ENCODE data around the gene BBX. TPM values are rescaled to one million over a fixed set of nuclear protein-coding genes. Genes with fewer than 3 reads are reported as not detected.

Gene BBX
- total RNA-seq, 1 donor, result 81.8 TPM

DNA sequence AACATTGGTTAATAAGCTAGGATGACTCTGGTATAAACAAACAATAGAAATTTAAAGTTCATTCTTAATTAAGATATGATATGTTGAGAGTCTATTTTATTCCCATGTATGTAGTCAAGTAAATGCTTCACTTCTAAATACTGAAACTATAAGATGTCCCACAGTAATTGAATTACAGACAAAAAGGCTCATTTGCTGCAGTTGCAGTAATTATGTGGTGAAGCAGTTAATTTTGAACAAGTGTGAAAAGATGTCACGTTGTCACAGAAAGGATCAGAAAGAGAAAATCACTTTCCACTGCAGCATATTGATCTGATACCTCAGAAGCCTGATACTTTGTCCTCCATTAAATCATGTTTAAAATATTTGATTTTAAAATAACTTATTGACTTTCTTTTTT is 159.8 kb downstream of the BBX start:
- TF ChIP-seq, protein P1, sequence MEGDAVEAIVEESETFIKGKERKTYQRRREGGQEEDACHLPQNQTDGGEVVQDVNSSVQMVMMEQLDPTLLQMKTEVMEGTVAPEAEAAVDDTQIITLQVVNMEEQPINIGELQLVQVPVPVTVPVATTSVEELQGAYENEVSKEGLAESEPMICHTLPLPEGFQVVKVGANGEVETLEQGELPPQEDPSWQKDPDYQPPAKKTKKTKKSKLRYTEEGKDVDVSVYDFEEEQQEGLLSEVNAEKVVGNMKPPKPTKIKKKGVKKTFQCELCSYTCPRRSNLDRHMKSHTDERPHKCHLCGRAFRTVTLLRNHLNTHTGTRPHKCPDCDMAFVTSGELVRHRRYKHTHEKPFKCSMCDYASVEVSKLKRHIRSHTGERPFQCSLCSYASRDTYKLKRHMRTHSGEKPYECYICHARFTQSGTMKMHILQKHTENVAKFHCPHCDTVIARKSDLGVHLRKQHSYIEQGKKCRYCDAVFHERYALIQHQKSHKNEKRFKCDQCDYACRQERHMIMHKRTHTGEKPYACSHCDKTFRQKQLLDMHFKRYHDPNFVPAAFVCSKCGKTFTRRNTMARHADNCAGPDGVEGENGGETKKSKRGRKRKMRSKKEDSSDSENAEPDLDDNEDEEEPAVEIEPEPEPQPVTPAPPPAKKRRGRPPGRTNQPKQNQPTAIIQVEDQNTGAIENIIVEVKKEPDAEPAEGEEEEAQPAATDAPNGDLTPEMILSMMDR (IDR thresholded peaks at IDR 0.05; ENCODE audit: insufficient read depth, low read length), result no peak
- DNase-seq (ENCODE audit: low read depth), result no peak
- no peak overlapping the region for H3K4me3 ChIP-seq (ENCODE audit: low read depth, low read length)

DNA sequence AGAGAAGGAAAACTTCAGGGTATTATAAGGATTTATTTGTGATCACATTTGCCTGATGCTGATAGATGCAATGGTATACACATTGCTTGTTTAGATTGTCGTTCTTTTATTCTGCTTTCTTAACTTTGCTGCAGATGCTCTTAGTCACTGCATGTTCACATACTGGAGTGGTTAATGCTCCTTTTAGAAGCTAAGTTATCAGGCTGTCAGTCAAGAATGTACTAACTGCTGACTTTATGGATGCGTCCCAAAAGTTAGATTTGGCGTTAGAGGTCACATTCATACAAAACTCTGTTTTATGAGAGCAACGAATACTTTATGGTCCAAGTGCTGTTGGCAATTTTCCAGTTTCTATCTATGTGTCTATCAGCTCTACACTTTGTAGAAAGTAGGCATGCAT is 160.7 kb downstream of the BBX start:
- H3K4me3 ChIP-seq (ENCODE audit: low read depth, low read length), result no peak overlapping the region
- TF ChIP-seq, protein P1 (IDR thresholded peaks at IDR 0.05; ENCODE audit: insufficient read depth, low read length), result no peak
- peak; percentile 37 for DNase-seq (ENCODE audit: low read depth)

DNA sequence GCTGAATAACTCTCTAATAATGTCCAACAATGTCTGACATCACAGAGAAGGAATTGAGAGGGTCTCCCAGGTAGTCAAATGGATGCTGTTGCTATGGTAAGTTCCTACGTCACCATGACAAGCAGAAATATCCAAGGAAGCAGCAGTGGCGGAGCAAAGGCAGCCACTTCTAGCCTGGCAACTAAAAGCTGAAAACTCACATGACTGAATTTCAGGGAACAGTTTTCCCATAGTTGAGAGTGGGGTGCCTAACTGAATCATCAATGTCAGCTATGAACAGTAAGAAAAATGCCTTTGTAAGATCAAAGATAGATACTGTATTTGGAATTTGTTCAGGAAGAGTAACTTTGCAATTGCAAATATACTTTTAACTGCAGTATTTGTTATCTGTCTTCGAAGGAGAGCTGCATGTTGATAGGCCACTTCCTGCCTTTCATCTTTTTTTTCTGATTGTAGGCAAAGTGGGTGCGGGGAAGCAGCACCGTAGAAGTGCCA is 161.7 kb downstream of the BBX start:
- H3K4me3 ChIP-seq (ENCODE audit: low read depth, low read length), result no peak overlapping the region
- TF ChIP-seq, protein P1 (IDR thresholded peaks at IDR 0.05; ENCODE audit: insufficient read depth, low read length), result no peak
- DNase-seq (ENCODE audit: low read depth), result no peak

DNA sequence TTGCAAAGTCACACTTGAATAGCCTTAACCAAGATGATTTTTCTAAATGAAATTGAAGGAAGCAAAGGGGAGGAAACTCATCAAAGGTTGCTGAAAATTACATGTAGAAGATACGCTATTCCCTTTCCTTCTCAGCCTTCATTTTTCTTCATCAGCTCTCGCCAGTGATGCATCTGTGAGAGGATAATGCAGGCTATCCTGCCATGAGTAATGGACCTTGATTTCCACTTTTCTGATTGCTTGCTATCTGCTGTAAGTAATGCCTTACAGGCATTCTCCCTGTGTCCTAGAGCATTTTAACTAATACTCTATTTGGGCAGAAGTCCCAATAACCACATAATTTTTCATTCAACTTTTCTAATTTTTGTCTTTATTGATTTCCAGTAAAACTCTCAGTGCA is 162.6 kb downstream of the BBX start:
- no peak for DNase-seq (ENCODE audit: low read depth)
- TF ChIP-seq, protein P1 (IDR thresholded peaks at IDR 0.05; ENCODE audit: insufficient read depth, low read length), result no peak

DNA sequence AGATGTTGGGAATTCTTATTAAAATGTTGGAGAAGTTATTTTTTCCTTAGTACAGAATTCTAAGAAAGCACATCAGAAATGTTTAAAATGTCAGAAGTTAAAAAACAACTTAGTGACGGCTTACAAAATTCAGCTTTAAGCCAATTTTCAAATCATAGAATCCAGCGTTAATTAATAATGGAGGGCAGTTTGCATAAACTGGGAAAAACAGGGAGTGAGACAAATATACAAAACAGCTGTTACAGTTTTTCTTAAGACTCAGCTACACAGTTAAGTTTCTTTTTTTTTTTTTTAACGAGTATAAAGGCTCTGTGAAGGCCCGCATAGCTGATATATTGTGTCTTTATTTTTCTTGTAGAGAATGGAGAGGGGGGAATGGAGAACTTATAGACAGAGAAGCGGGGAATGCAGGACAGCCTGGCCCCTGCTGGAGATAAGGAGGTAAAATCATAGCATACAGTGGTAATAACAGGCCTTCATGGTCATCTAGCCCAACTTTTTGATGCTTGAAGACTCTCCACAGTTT is 164.4 kb downstream of the BBX start:
- TF ChIP-seq, protein P1 (IDR thresholded peaks at IDR 0.05; ENCODE audit: insufficient read depth, low read length), result peak; percentile 4
- H3K4me3 ChIP-seq (ENCODE audit: low read depth, low read length), result no peak overlapping the region

More for the DNA sequence above, 162.6 kb downstream of the BBX start:
- H3K4me3 ChIP-seq (ENCODE audit: low read depth, low read length), result no peak overlapping the region

DNA sequence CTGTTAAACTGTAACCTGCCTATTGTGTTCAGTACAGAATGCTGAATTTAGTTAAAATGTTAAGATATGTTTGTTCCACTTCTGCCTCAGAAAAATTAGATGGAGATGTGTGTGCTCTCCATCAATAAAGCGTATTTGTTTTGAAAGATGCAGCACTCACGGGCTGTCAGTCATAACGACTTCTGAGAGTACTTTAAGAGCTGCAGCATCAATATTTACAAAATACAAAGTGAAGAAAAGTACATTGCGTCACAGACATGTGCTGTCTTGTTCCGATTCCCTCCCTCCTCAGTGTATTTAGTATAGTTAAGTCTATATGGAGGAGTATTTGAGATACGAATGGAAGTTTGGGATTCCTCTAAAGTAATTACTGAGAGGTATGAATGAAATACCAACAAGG is 166.6 kb downstream of the BBX start:
- no peak overlapping the region for H3K4me3 ChIP-seq (ENCODE audit: low read depth, low read length)
- TF ChIP-seq, protein P1 (IDR thresholded peaks at IDR 0.05; ENCODE audit: insufficient read depth, low read length), result no peak
- DNase-seq (ENCODE audit: low read depth), result no peak

More for the DNA sequence above, 164.4 kb downstream of the BBX start:
- no peak for DNase-seq (ENCODE audit: low read depth)
